Epithelial cell of alveolus of lung (primary cell): Measurements from ENCODE around the gene CRYAA. TPM values are rescaled to one million over a fixed set of nuclear protein-coding genes. Genes with fewer than 3 reads are reported as not detected.

Source experiments
- total RNA-seq: library from RNA; depleted of rRNA; stranded (reverse); fragments of >200 nt; gene quantifications from 2 replicates; pipeline ENCODE4 v1.2.1, GENCODE V29; 2015

CRYAA gene
- total RNA-seq = not detected in 2 replicates

GRCh38 chr21:43168708-43169107, at the start of gene CRYAA:
CRYAA (plus strand) TSS chr21:43169008; CDS start chr21:43169100, 92 bp downstream.

Other genes starting within 250 kb of the CRYAA start
- gene ERVH48-1, start 243.4 kb upstream of the CRYAA start, total RNA-seq = not detected in 2 replicates
- gene PKNOX1, start 194.4 kb upstream of the CRYAA start, total RNA-seq = 10.6 and 13.7 TPM in 2 replicates
- gene CBS, start 93.2 kb upstream of the CRYAA start, total RNA-seq = 30.0 and 66.5 TPM in 2 replicates
- 24.0 and 27.0 TPM in 2 replicates for gene U2AF1, start 61.4 kb upstream of the CRYAA start, total RNA-seq